HepG2 (cell line): ENCODE results near the gene PPP1R16B. TPM values are rescaled to one million over a fixed set of nuclear protein-coding genes. Genes with fewer than 3 reads are reported as not detected.

Source experiments
- ATAC-seq: fragments of 200-7000 bp; cut with Tn5 transposase; 3 replicates; pipeline ENCODE4 v1.9.1; 2020; ENCODE audit warnings: mild to moderate bottlenecking, moderate library complexity
- BruUV-seq: library from RNA; stranded (reverse); fragments of 400-500 nt; replicated peaks from 2 replicates; lab custom pipeline; 2021; lab: Mats Ljungman, UMichigan
- CTCF ChIA-PET: fragments of 300-600 bp; formaldehyde crosslinking; extraction: SDS; loops from one replicate; lab custom pipeline; 2021; ENCODE audit warnings: low total read pairs, inconsistent platforms, low intra/inter-chr PET ratio; lab: Yijun Ruan, JAX
- POLR2A ChIA-PET: fragments of 350-600 bp; sonication (Branson Sonifier 250); formaldehyde crosslinking; loops from one replicate; lab custom pipeline; 2020; ENCODE audit warnings: antibody characterized with exemption, inconsistent platforms; lab: Yijun Ruan, JAX
- DNase-seq: peaks from one replicate; pipeline ENCODE4 v3.0.0-alpha.2; 2015; ENCODE audit warnings: low spot score
- FAIRE-seq: peaks from 3 replicates; lab custom pipeline; 2011; peaks lifted over from hg19 to GRCh38; lab: Jason Lieb, UNC
- H2AFZ ChIP-seq: one replicate; pipeline ENCODE4 v1.6.1; 2011; ENCODE audit warnings: low read length, inconsistent platforms
- H3K27ac ChIP-seq: fragments of 300-600 bp; 3 replicates; pipeline ENCODE4 v1.8.0; 2011; ENCODE audit warnings: mixed run types, mild to moderate bottlenecking, mixed read lengths, low read length, inconsistent platforms; ENCODE audit not compliant: insufficient read depth; ENCODE audit errors: extremely low read length
- H3K27me3 ChIP-seq, 2 experiments: fragments of 200-600 bp in 1 of 2; 2 replicates in 1 of 2; 3 replicates in 1 of 2; pipeline versions ENCODE4 v1.6.0 to v1.8.0; 2011; ENCODE audit warnings: low read length in 2 of 2, mild to moderate bottlenecking in 2 of 2, moderate library complexity in 2 of 2, inconsistent platforms in 1 of 2; ENCODE audit not compliant: insufficient read depth in 2 of 2, control insufficient read depth in 1 of 2
- H3K36me3 ChIP-seq, 2 experiments: fragments of 200-600 bp in 1 of 2; replicated peaks in 1 of 2; 2 replicates in 1 of 2; 3 replicates in 1 of 2; pipeline versions ENCODE4 v1.5.1 to v1.8.0; 2011; ENCODE audit warnings: low read length in 2 of 2, inconsistent platforms in 1 of 2; ENCODE audit not compliant: insufficient read depth in 2 of 2, control insufficient read depth in 1 of 2
- H3K4me1 ChIP-seq: 2 replicates; pipeline ENCODE4 v1.5.1; 2012; ENCODE audit warnings: low read length, inconsistent platforms; ENCODE audit not compliant: insufficient read depth
- H3K4me2 ChIP-seq: 2 replicates; pipeline ENCODE4 v1.6.0; 2011; ENCODE audit warnings: low read depth, low read length, inconsistent platforms
- H3K4me3 ChIP-seq, 3 experiments: fragments of 200-600 bp in 1 of 3; sonication (generic), shearing (Covaris generic) in 1 of 3; replicated peaks in 1 of 3; 2 replicates each; pipeline ENCODE4 v1.5.1; 2011 to 2016; ENCODE audit warnings: low read length in 3 of 3, inconsistent platforms in 2 of 3, low read depth in 2 of 3, mild to moderate bottlenecking in 2 of 3, control low read depth in 1 of 3, mixed read lengths in 1 of 3; ENCODE audit not compliant: insufficient read depth in 1 of 3
- H3K79me2 ChIP-seq: one replicate; pipeline ENCODE4 v1.6.1; 2011; ENCODE audit warnings: low read length, inconsistent platforms; ENCODE audit not compliant: insufficient read depth
- H3K9ac ChIP-seq: 2 replicates; pipeline ENCODE4 v1.6.0; 2011; ENCODE audit warnings: mild to moderate bottlenecking, low read depth, low read length, inconsistent platforms; ENCODE audit not compliant: insufficient read depth
- H3K9me3 ChIP-seq: 2 replicates; pipeline ENCODE4 v1.5.1; 2012; ENCODE audit warnings: mild to moderate bottlenecking, low read length
- H4K20me1 ChIP-seq: 2 replicates; pipeline ENCODE4 v1.6.0; 2011; ENCODE audit warnings: inconsistent platforms, mild to moderate bottlenecking, low read length, moderate library complexity; ENCODE audit not compliant: insufficient read depth
- CBFB ChIP-seq: sonication (generic); formaldehyde crosslinking; IDR thresholded peaks from 2 replicates; pipeline ENCODE4 v1.4.0; 2020; ENCODE audit warnings: missing genetic modification reagents
- FOXK2 ChIP-seq: fragments of 450-650 bp; IDR thresholded peaks from 2 replicates; pipeline ENCODE4 v1.6.1; 2016
- POLR2A ChIP-seq, 2 experiments: IDR thresholded peaks; 2 replicates each; pipeline ENCODE4 v1.6.1; 2011; ENCODE audit warnings: low read depth in 2 of 2, low read length in 2 of 2, mild to moderate bottlenecking in 1 of 2, moderate library complexity in 1 of 2; ENCODE audit not compliant: insufficient read depth in 1 of 2
- RBM39 ChIP-seq: fragments of 200-400 bp; formaldehyde crosslinking; IDR thresholded peaks from one replicate; pipeline ENCODE4 v1.6.1; 2018; ENCODE audit warnings: antibody characterized with exemption, mild to moderate bottlenecking, low read depth, low read length; ENCODE audit not compliant: poor library complexity, severe bottlenecking
- SMC3 ChIP-seq: IDR thresholded peaks from 2 replicates; pipeline ENCODE4 v1.6.1; 2011; ENCODE audit warnings: low read length, improper control_type of control experiment
- U2AF1 ChIP-seq: fragments of 200-400 bp; formaldehyde crosslinking; optimal IDR thresholded peaks from 2 replicates; pipeline ENCODE3; 2017; ENCODE audit warnings: mild to moderate bottlenecking, low read depth, low read length
- ZBTB3 ChIP-seq: sonication (generic); formaldehyde crosslinking; IDR thresholded peaks from 2 replicates; pipeline ENCODE4 v1.4.0; 2020; ENCODE audit warnings: low read depth, mild to moderate bottlenecking, moderate library complexity, missing genetic modification reagents, borderline replicate concordance
- ZBTB7B ChIP-seq: sonication (generic); formaldehyde crosslinking; IDR thresholded peaks from 2 replicates; pipeline ENCODE4 v1.4.0; 2020; ENCODE audit warnings: missing genetic modification reagents
- ZFP36 ChIP-seq: fragments of 150-350 bp; IDR thresholded peaks from 2 replicates; pipeline ENCODE4 v1.6.1; 2018; ENCODE audit warnings: borderline replicate concordance, low read length, low read depth; ENCODE audit not compliant: partially characterized antibody
- ZNF260 ChIP-seq: sonication (generic); formaldehyde crosslinking; IDR thresholded peaks from 2 replicates; pipeline ENCODE4 v1.4.0; 2020; ENCODE audit warnings: missing genetic modification reagents, low read depth, mild to moderate bottlenecking, borderline replicate concordance
- ZNF354B ChIP-seq: sonication (generic); formaldehyde crosslinking; IDR thresholded peaks from 2 replicates; pipeline ENCODE4 v1.8.0; 2022; ENCODE audit warnings: mild to moderate bottlenecking, missing genetic modification reagents
- ZNF747 ChIP-seq: sonication (generic); formaldehyde crosslinking; IDR thresholded peaks from 2 replicates; pipeline ENCODE4 v1.8.1; 2023; ENCODE audit warnings: missing genetic modification reagents, mild to moderate bottlenecking, borderline replicate concordance
- WGBS: methylation state at CpG from one replicate; pipeline ENCODE4 v1.1.6; 2017; ENCODE audit warnings: low lambda C conversion rate; 5-methylcytosine and 5-hydroxymethylcytosine counted together
- in situ Hi-C: cut with HindIII; loops from 2 replicates; pipeline ENCODE4 v1.10.0; 2017; ENCODE audit warnings: low pct_unique_long_range_greater_than_20kb; ENCODE audit not compliant: extremely low pct_ligation_motif_present
- intact Hi-C: fragments of 100-400 bp; cut with micrococcal nuclease; formaldehyde crosslinking; loops from one replicate; pipeline ENCODE4 v1.10.0; 2022; ENCODE audit not compliant: unreplicated experiment
- polyA plus RNA-seq, 8 experiments: library from polyadenylated mRNA; depleted of rRNA in 3 of 8; stranded (reverse) in 7 of 8; unstranded in 1 of 8; fragments of >200 nt; fragmentation: Illumina TruSeq in 4 of 8; extraction: Trizol in 4 of 8; gene quantifications; 2 replicates each; pipeline versions ENCODE4 v1.2.1 to v1.2.3, GENCODE V29; 2011 to 2016; ENCODE audit warnings: low read depth in 4 of 8, missing spikeins in 1 of 8, mixed read lengths in 1 of 8; ENCODE audit not compliant: insufficient read depth in 1 of 8
- total RNA-seq, 5 experiments: library from RNA; depleted of rRNA; stranded (reverse); fragments of >200 nt; fragmentation: Illumina TruSeq; extraction: Trizol; gene quantifications; 2 replicates each; pipeline ENCODE4 v1.2.3, GENCODE V29; 2016; ENCODE audit warnings: low read depth in 1 of 5
- TF ChIP-seq, protein P1 (sequence below): sonication (generic); formaldehyde crosslinking; conservative IDR thresholded peaks from 2 replicates; pipeline ENCODE4 v1.4.0; 2020; ENCODE audit warnings: missing genetic modification reagents
- TF ChIP-seq, protein P2 (sequence below): sonication (generic); formaldehyde crosslinking; IDR thresholded peaks from 2 replicates; pipeline ENCODE4 v1.5.0; 2020; ENCODE audit warnings: mild to moderate bottlenecking, missing genetic modification reagents

PPP1R16B gene
- total and polyA plus RNA-seq, 2 of the 13 experiments (the other 11 are each of a cell fraction or from before 2014, with no cell fraction given), result 0.02 to 0.11 TPM

DNA sequence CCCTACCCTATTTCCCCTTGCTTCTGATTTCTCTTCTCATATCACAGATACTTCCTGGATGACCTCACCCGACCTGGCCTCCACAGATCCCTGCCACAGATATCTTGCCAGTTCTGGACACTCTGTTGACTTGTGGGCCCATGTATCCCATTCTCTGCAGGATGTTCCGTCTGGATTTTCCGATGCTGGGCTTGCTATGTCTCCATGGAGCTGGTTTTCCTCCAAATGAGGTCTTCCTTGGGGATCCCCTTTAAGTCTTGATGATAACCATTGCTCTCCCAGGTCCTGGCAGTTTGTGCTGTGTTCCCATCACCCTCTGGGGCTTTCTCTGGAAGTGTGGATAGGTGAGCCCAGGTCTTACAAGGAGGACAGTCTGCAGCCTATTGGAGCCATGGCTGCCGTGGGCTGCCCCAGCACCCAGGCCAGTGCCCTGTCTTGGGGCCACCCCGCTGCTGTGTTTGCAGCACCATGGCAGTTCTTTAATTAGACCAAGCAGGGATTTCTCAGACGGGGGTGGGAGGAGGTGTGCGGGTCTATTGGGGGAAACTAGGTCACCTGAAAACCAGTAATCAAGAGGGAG lies 23.9 kb downstream of the PPP1R16B start:
- POLR2A ChIA-PET, result no interaction called here
- intact Hi-C loops, result no loop called here
- DNase-seq (no peak), ATAC-seq (no peak), FAIRE-seq (no peak)
- no peak overlapping the region for H3K4me3 ChIP-seq
- no peaks in the 10 kb centered on the region for H3K9me3 ChIP-seq
- no peak overlapping the region for H3K27ac ChIP-seq
- H3K36me3 ChIP-seq, result no peaks in the 10 kb centered on the region
- WGBS, result 43% methylated on average over 5 of the region's 7 CpGs
- H4K20me1 ChIP-seq, result no peaks in the 10 kb centered on the region
- in situ Hi-C loops, result no loop called here
- BruUV-seq, result no TSS peak
- no peaks in the 10 kb centered on the region for H3K79me2 ChIP-seq
- H3K4me1 ChIP-seq, result peaks cover 14% of the 10 kb centered on the region
- H2AFZ ChIP-seq, result no peak overlapping the region
- H3K9ac ChIP-seq, result no peak overlapping the region
- TF ChIP-seq RBM39 (no peak), ZNF747 (CRISPR knock-in tag) (no peak), ZNF260 (no peak), U2AF1 (no peak), ZFP36 (no peak), POLR2A (IDR thresholded peaks at IDR 0.05; ENCODE audit: insufficient read depth in 1 of 2, low read depth in 2 of 2, low read length in 2 of 2) (no peak)
- CTCF ChIA-PET, result no interaction called here
- H3K27me3 ChIP-seq, result 0 out of 5 replicates have a peak, but pooled peaks cover 1 to 3% of the 10 kb centered on the region in 2 experiments
- no peak overlapping the region for H3K4me2 ChIP-seq

DNA sequence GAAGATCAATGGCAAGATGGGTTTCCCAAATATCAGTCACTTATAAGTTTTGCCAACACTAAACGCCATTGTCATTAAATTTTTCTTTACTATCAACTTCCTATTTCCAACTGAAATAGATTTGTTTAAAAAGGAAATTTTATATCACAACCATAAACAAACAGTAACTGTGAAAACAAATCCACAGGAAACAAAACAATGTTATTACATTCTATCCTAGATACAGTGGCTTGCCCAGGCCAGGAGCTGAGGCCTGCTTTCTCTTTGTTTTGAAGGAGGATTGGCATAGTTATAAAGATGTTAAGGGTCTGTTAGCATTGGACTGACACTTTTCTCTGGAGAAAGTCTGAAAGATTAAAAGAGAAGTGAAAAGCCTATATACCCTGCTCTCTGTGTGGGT lies 24.9 kb downstream of the PPP1R16B start:
- ATAC-seq, result no peak
- no peak for FAIRE-seq
- Histone ChIP-seq H3K27me3 (0 out of 5 replicates have a peak, but pooled peaks cover 1 to 3% of the 10 kb centered on the region in 2 experiments), H3K4me1 (peaks cover 14% of the 10 kb centered on the region), H3K4me3 (no peak overlapping the region), H3K9me3 (no peaks in the 10 kb centered on the region), H3K79me2 (no peaks in the 10 kb centered on the region), H3K27ac (no peak overlapping the region), H3K9ac (no peak overlapping the region), H3K4me2 (no peak overlapping the region), H2AFZ (no peak overlapping the region), H3K36me3 (no peaks in the 10 kb centered on the region), H4K20me1 (no peaks in the 10 kb centered on the region)
- BruUV-seq, result no TSS peak
- no peak for DNase-seq
- CTCF ChIA-PET, result no interaction called here
- POLR2A ChIA-PET, result no interaction called here
- in situ Hi-C loops (no loop called here), intact Hi-C loops (no loop called here)
- 10% methylated on average over 1 of the region's 1 CpG for WGBS
- TF ChIP-seq ZBTB3, result no peak
- TF ChIP-seq ZFP36, result no peak
- TF ChIP-seq, protein P1, sequence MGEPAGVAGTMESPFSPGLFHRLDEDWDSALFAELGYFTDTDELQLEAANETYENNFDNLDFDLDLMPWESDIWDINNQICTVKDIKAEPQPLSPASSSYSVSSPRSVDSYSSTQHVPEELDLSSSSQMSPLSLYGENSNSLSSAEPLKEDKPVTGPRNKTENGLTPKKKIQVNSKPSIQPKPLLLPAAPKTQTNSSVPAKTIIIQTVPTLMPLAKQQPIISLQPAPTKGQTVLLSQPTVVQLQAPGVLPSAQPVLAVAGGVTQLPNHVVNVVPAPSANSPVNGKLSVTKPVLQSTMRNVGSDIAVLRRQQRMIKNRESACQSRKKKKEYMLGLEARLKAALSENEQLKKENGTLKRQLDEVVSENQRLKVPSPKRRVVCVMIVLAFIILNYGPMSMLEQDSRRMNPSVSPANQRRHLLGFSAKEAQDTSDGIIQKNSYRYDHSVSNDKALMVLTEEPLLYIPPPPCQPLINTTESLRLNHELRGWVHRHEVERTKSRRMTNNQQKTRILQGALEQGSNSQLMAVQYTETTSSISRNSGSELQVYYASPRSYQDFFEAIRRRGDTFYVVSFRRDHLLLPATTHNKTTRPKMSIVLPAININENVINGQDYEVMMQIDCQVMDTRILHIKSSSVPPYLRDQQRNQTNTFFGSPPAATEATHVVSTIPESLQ (CRISPR knock-in tag), result no peak
- TF ChIP-seq, protein P2, sequence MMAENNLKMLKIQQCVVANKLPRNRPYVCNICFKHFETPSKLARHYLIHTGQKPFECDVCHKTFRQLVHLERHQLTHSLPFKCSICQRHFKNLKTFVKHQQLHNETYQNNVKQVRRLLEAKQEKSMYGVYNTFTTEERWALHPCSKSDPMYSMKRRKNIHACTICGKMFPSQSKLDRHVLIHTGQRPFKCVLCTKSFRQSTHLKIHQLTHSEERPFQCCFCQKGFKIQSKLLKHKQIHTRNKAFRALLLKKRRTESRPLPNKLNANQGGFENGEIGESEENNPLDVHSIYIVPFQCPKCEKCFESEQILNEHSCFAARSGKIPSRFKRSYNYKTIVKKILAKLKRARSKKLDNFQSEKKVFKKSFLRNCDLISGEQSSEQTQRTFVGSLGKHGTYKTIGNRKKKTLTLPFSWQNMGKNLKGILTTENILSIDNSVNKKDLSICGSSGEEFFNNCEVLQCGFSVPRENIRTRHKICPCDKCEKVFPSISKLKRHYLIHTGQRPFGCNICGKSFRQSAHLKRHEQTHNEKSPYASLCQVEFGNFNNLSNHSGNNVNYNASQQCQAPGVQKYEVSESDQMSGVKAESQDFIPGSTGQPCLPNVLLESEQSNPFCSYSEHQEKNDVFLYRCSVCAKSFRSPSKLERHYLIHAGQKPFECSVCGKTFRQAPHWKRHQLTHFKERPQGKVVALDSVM (CRISPR knock-in tag), result no peak
- no peak for TF ChIP-seq ZNF354B (CRISPR knock-in tag)
- no peak for TF ChIP-seq CBFB (CRISPR knock-in tag)
- no peak for TF ChIP-seq FOXK2
- TF ChIP-seq ZBTB7B (CRISPR knock-in tag), result no peak
- TF ChIP-seq SMC3, result no peak
